ENCODE data around the gene LRRC61. TPM values are rescaled to one million over a fixed set of nuclear protein-coding genes. Genes with fewer than 3 reads are reported as not detected.

LRRC61 gene
- total and polyA plus RNA-seq, 10 donors = 4.2 to 21.7 (median 11.4) TPM

DNA sequence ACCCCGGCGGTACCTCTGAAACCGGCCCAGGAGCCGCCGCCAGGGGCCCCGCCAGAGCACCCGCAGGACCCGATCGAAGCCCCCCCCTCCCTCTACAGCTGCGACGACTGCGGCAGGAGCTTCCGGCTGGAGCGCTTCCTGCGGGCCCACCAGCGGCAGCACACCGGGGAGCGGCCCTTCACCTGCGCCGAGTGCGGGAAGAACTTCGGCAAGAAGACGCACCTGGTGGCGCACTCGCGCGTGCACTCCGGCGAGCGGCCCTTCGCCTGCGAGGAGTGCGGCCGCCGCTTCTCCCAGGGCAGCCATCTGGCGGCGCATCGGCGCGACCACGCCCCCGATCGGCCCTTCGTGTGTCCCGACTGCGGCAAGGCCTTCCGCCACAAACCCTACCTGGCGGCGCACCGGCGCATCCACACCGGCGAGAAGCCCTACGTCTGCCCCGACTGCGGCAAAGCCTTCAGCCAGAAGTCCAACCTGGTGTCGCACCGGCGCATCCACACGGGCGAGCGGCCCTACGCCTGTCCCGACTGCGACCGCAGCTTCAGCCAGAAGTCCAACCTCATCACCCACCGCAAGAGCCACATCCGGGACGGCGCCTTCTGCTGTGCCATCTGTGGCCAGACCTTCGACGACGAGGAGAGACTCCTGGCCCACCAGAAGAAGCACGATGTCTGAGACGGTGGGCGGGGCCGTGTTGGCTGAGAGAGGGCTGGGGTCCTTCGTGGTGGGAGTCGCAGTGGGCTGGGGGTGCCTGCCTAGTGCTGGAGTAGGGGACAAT, 49.3 kb downstream of the LRRC61 start:
- H3K36me3 ChIP-seq = peaks cover 0 to 53% (median 35%) of the 10 kb centered on the region in 6 donors
- whole genome bisulfite sequencing, 5 donors = 90 to 95% (median 93%) methylated on average over 37 to 79 of the region's 79 CpGs
- intact Hi-C loops (cut with DNase I; ENCODE audit: low total_unique reads) = no loop called here
- peak overlapping the region in 2 of 8 donors; percentile 5 to 45 for H3K27ac ChIP-seq
- H3K27me3 ChIP-seq (replicated peaks in 1 of 7) = no peaks in the 10 kb centered on the region
- no peak for DNase-seq
- no peak overlapping the region for H3K4me3 ChIP-seq
- H3K4me1 ChIP-seq = peaks cover 28 to 93% (median 67%) of the 10 kb centered on the region in 6 donors
- no peaks in the 10 kb centered on the region for H3K9me3 ChIP-seq
- TF ChIP-seq POLR2AphosphoS5 (IDR thresholded peaks at IDR 0.05) (peak in 1 of 3 donors; percentile 65), POLR2A (IDR thresholded peaks at IDR 0.05) (no peak)
- TF ChIP-seq, protein P1, sequence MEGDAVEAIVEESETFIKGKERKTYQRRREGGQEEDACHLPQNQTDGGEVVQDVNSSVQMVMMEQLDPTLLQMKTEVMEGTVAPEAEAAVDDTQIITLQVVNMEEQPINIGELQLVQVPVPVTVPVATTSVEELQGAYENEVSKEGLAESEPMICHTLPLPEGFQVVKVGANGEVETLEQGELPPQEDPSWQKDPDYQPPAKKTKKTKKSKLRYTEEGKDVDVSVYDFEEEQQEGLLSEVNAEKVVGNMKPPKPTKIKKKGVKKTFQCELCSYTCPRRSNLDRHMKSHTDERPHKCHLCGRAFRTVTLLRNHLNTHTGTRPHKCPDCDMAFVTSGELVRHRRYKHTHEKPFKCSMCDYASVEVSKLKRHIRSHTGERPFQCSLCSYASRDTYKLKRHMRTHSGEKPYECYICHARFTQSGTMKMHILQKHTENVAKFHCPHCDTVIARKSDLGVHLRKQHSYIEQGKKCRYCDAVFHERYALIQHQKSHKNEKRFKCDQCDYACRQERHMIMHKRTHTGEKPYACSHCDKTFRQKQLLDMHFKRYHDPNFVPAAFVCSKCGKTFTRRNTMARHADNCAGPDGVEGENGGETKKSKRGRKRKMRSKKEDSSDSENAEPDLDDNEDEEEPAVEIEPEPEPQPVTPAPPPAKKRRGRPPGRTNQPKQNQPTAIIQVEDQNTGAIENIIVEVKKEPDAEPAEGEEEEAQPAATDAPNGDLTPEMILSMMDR (IDR thresholded peaks at IDR 0.05 in 8 of 11, conservative IDR thresholded peaks at IDR 0.05 in 3 of 11) = no peak

DNA sequence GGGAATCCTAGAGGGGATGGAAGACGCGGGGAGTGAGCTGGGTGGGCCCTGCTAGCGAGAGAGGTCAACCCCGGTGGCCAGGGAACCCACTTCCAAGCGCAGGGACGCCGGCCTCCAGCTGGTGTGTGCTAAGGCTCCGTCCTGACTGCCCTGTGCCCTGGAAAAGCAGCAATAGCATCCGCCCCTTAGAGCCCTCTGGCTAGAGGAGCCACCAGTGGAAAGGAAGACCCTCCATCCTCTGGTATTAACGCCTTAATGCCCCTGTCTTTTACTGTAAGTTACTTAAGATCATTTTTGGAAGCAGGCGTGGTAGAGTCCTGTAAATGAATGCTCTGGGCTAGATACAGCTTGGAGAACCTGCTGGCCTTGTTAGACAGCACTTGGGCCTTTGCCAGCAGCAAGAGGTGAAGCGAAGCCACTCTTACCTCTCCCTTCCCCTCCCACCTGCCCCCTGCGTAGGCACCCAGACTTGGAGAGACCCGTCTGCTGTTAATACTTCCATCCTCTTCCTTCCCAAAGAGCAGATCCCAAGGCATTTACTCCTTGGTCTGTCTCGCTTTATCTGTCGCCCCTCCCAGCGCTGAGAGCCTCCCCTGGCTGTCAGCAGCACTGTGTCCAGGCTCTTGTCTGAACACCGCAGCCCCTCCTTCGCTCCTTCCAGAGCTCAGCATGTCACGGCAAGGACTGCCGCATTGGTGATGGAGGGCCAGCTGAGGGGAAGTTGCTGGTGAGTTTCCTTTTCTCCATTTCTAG, 50.1 kb downstream of the LRRC61 start:
- no peaks in the 10 kb centered on the region for H3K9me3 ChIP-seq
- no peak for DNase-seq
- 77 to 85% (median 81%) methylated on average over 21 of the region's 21 CpGs for WGBS, 5 donors
- H3K4me1 ChIP-seq = peaks cover 29 to 93% (median 67%) of the 10 kb centered on the region in 6 donors
- peak overlapping the region in 3 of 8 donors; percentile 5 to 45 (median 22) for H3K27ac ChIP-seq
- H3K27me3 ChIP-seq (replicated peaks in 1 of 7) = no peaks in the 10 kb centered on the region
- intact Hi-C loops (cut with DNase I; ENCODE audit: low total_unique reads) = no loop called here
- no peak overlapping the region for H3K4me3 ChIP-seq
- peaks cover 0 to 53% (median 35%) of the 10 kb centered on the region in 6 donors for H3K36me3 ChIP-seq
- TF ChIP-seq POLR2A (IDR thresholded peaks at IDR 0.05) = no peak
- no peak for TF ChIP-seq POLR2AphosphoS5 (IDR thresholded peaks at IDR 0.05)
- TF ChIP-seq, protein P1 (IDR thresholded peaks at IDR 0.05 in 8 of 11, conservative IDR thresholded peaks at IDR 0.05 in 3 of 11) = no peak

DNA sequence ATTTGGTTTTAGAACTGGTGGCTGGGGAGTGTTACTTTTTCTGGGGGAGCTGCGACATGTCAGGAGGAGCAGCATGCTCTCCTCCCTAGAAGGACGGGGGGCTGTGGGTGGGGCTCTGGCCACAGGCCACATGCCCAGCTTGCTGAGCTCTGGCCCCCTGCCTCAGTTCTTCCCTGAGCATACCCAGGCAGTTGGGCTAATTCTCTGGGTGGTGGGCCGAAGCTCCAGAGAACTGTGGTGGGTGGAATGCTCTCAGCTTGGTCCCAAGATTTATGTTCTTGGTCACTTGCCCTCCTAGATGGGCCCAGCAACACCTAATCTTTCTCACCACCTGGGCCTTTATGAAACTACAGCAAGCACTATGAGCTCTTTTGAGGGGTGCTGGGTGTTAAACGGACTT, 50.9 kb downstream of the LRRC61 start:
- no peaks in the 10 kb centered on the region for H3K9me3 ChIP-seq
- H3K27me3 ChIP-seq (replicated peaks in 1 of 7) = no peaks in the 10 kb centered on the region
- WGBS, 5 donors = 85 to 91% (median 89%) methylated on average over 3 to 4 of the region's 4 CpGs
- TF ChIP-seq POLR2AphosphoS5 (IDR thresholded peaks at IDR 0.05) (no peak), POLR2A (IDR thresholded peaks at IDR 0.05) (no peak)
- TF ChIP-seq, protein P1 (IDR thresholded peaks at IDR 0.05 in 8 of 11, conservative IDR thresholded peaks at IDR 0.05 in 3 of 11) = no peak
- no peak for DNase-seq
- intact Hi-C loops (cut with DNase I; ENCODE audit: low total_unique reads) = no loop called here
- H3K4me1 ChIP-seq = peaks cover 30 to 97% (median 72%) of the 10 kb centered on the region in 6 donors
- peak overlapping the region in 4 of 8 donors; percentile 4 to 45 (median 14) for H3K27ac ChIP-seq
- H3K4me3 ChIP-seq = no peak overlapping the region
- peaks cover 0 to 53% (median 35%) of the 10 kb centered on the region in 6 donors for H3K36me3 ChIP-seq

DNA sequence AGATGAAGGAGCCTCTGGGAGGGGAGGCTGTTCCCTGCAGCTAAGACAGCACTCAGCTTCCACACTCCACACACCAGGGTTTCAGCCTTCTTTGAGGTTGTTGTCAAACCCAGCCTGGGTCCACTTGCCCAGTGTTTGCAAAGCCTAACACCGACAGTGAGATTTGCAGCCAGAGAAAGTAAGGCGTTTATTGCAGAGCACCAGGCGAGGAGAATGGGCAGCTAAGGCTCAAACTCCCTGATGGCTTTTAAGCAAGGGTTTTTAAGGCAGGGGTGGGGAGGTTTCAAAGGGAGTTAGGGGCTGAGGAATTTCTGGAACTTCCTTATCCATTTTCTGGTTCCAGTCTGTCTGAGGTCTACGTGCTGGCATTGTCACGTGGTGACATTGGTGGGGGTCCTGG, 51.3 kb downstream of the LRRC61 start:
- no peak for DNase-seq
- Histone ChIP-seq H3K4me3 (no peak overlapping the region), H3K4me1 (peaks cover 28 to 93% (median 71%) of the 10 kb centered on the region in 6 donors), H3K27me3 (replicated peaks in 1 of 7) (no peaks in the 10 kb centered on the region), H3K27ac (peak overlapping the region in 2 of 8 donors; percentile 5 to 21), H3K9me3 (no peaks in the 10 kb centered on the region), H3K36me3 (peaks cover 0 to 53% (median 35%) of the 10 kb centered on the region in 6 donors)
- TF ChIP-seq, protein P1 (IDR thresholded peaks at IDR 0.05 in 8 of 11, conservative IDR thresholded peaks at IDR 0.05 in 3 of 11) = no peak
- TF ChIP-seq POLR2A (IDR thresholded peaks at IDR 0.05) (no peak), POLR2AphosphoS5 (IDR thresholded peaks at IDR 0.05) (no peak)
- 93 to 96% (median 95%) methylated on average over 5 of the region's 5 CpGs for WGBS, 5 donors
- intact Hi-C loops (cut with DNase I; ENCODE audit: low total_unique reads) = no loop called here
